ENCODE results near the gene PKN2. TPM values are rescaled to one million over a fixed set of nuclear protein-coding genes. Genes with fewer than 3 reads are reported as not detected.
"Not testable (repeated sequence)": the region's sequence is repeated elsewhere in the genome, so short reads cannot be mapped to it uniquely, and the experiment has no call there.

The PKN2 gene
- total and polyA plus RNA-seq, 5 experiments from 2014 or later: 5.3 to 62.1 (median 8.6) TPM

- ATAC-seq (peak; percentile 50 to 54), DNase-seq (peak; percentile 43 to 75 (median 64))
- H3K4me1 Mint-ChIP-seq: peaks cover 20 to 52% (median 29%) of the 10 kb centered on the region in 4 donors
- no peaks in the 10 kb centered on the region for H3K9me3 Mint-ChIP-seq
- H3K27me3 Mint-ChIP-seq: no peaks in the 10 kb centered on the region
- H3K36me3 Mint-ChIP-seq: peaks cover 0 to 11% (median 0%) of the 10 kb centered on the region in 3 donors
- POLR2A ChIA-PET: interaction anchor here (0.6 to 3.1 kb wide), 13 partner anchors 10 to 1980 kb away, joined by 3 to 35 read pairs (median 7); partner anchors contain the start of genes GTF2B, HS2ST1, LMO4 and SELENOF
- peak overlapping the region; percentile 92 to 99 (median 97) for H3K4me3 Mint-ChIP-seq
- peak overlapping the region; percentile 95 to 99 (median 97) for H3K27ac Mint-ChIP-seq
Measured at GRCh38 chr1:88684482-88685258, 597 bp downstream of the PKN2 start.

GRCh38 chr1:88685259-88685620 is 1.2 kb downstream of the PKN2 start:
- Mint-ChIP-seq H3K4me3 (peak overlapping the region; percentile 92 to 99 (median 97)), H3K36me3 (peaks cover 0 to 13% (median 0%) of the 10 kb centered on the region in 3 donors), H3K27me3 (no peaks in the 10 kb centered on the region), H3K9me3 (no peaks in the 10 kb centered on the region), H3K27ac (peak overlapping the region; percentile 94 to 99 (median 96)), H3K4me1 (peaks cover 19 to 57% (median 33%) of the 10 kb centered on the region in 4 donors)
- POLR2A ChIA-PET: interaction anchor here (1.8 to 3.1 kb wide), 7 partner anchors 11 to 1981 kb away, joined by 7 to 35 read pairs (median 15); partner anchors contain the start of genes GTF2B, HS2ST1, SELENOF and SH3GLB1
- ATAC-seq (no peak), DNase-seq (no peak)

- DNase-seq: no peak
- Mint-ChIP-seq H3K4me1 (peaks cover 16 to 71% (median 64%) of the 10 kb centered on the region in 4 donors), H3K36me3 (peaks cover 0 to 41% (median 11%) of the 10 kb centered on the region in 3 donors), H3K4me3 (peak overlapping the region in 1 of 10 donors; percentile 42), H3K27ac (no peak overlapping the region), H3K27me3 (no peaks in the 10 kb centered on the region), H3K9me3 (no peaks in the 10 kb centered on the region)
- POLR2A ChIA-PET: no interaction called here
- no peak for ATAC-seq
Measured at GRCh38 chr1:88691540-88691939, 7.5 kb downstream of the PKN2 start.

- POLR2A ChIA-PET: no interaction called here
- ATAC-seq (no peak), DNase-seq (no peak)
- no peak overlapping the region for H3K4me3 Mint-ChIP-seq
- peaks cover 25 to 83% (median 58%) of the 10 kb centered on the region in 4 donors for H3K4me1 Mint-ChIP-seq
- peaks cover 0 to 54% (median 17%) of the 10 kb centered on the region in 3 donors for H3K36me3 Mint-ChIP-seq
- no peaks in the 10 kb centered on the region for H3K27me3 Mint-ChIP-seq
- H3K27ac Mint-ChIP-seq: peak overlapping the region in 2 of 10 donors; percentile 1 to 12
- no peaks in the 10 kb centered on the region for H3K9me3 Mint-ChIP-seq
Measured at GRCh38 chr1:88695781-88696180, 11.7 kb downstream of the PKN2 start.

GRCh38 chr1:88697503-88697902 is 13.4 kb downstream of the PKN2 start:
- Mint-ChIP-seq H3K4me1 (peaks cover 25 to 80% (median 60%) of the 10 kb centered on the region in 4 donors), H3K27me3 (no peaks in the 10 kb centered on the region), H3K9me3 (no peaks in the 10 kb centered on the region), H3K36me3 (peaks cover 0 to 45% (median 15%) of the 10 kb centered on the region in 3 donors), H3K27ac (peak overlapping the region in 1 of 10 donors; percentile 21), H3K4me3 (no peak overlapping the region)
- POLR2A ChIA-PET: no interaction called here
- DNase-seq (no peak), ATAC-seq (no peak)

GRCh38 chr1:88698140-88698539 is 14.1 kb downstream of the PKN2 start:
- Mint-ChIP-seq H3K4me3 (no peak overlapping the region), H3K36me3 (peaks cover 0 to 46% (median 13%) of the 10 kb centered on the region in 3 donors), H3K27me3 (no peaks in the 10 kb centered on the region), H3K27ac (peak overlapping the region in 4 of 10 donors; percentile 21 to 75 (median 61)), H3K4me1 (peaks cover 26 to 82% (median 62%) of the 10 kb centered on the region in 4 donors), H3K9me3 (no peaks in the 10 kb centered on the region)
- POLR2A ChIA-PET: no interaction called here
- ATAC-seq: no peak
- no peak for DNase-seq

GRCh38 chr1:88698764-88699163 is 14.7 kb downstream of the PKN2 start:
- ATAC-seq (no peak), DNase-seq (no peak)
- Mint-ChIP-seq H3K36me3 (peaks cover 0 to 40% (median 9%) of the 10 kb centered on the region in 3 donors), H3K27ac (peak overlapping the region in 4 of 10 donors; percentile 15 to 55 (median 37)), H3K4me3 (peak overlapping the region in 1 of 10 donors; percentile 6), H3K9me3 (no peaks in the 10 kb centered on the region), H3K27me3 (no peaks in the 10 kb centered on the region), H3K4me1 (peaks cover 26 to 80% (median 58%) of the 10 kb centered on the region in 4 donors)
- POLR2A ChIA-PET: no interaction called here

GRCh38 chr1:88700425-88701013 is 16.4 kb downstream of the PKN2 start:
- no peak for ATAC-seq
- H3K4me3 Mint-ChIP-seq: peak overlapping the region in 1 of 10 donors; percentile 4
- H3K27me3 Mint-ChIP-seq: no peaks in the 10 kb centered on the region
- H3K27ac Mint-ChIP-seq: peak overlapping the region in 2 of 10 donors; percentile 10 to 29
- H3K9me3 Mint-ChIP-seq: no peaks in the 10 kb centered on the region
- DNase-seq: no peak
- peaks cover 23 to 70% (median 52%) of the 10 kb centered on the region in 4 donors for H3K4me1 Mint-ChIP-seq
- peaks cover 4 to 32% (median 13%) of the 10 kb centered on the region in 3 donors for H3K36me3 Mint-ChIP-seq
- POLR2A ChIA-PET: no interaction called here

GRCh38 chr1:88701275-88701674 is 17.2 kb downstream of the PKN2 start:
- POLR2A ChIA-PET: no interaction called here
- ATAC-seq (no peak), DNase-seq (no peak)
- H3K9me3 Mint-ChIP-seq: no peaks in the 10 kb centered on the region
- peak overlapping the region in 1 of 10 donors; percentile 49 for H3K27ac Mint-ChIP-seq
- H3K4me3 Mint-ChIP-seq: peak overlapping the region in 1 of 10 donors; percentile 40
- peaks cover 4 to 36% (median 21%) of the 10 kb centered on the region in 3 donors for H3K36me3 Mint-ChIP-seq
- no peaks in the 10 kb centered on the region for H3K27me3 Mint-ChIP-seq
- H3K4me1 Mint-ChIP-seq: peaks cover 17 to 64% (median 45%) of the 10 kb centered on the region in 4 donors

GRCh38 chr1:88701793-88702192 is 17.7 kb downstream of the PKN2 start:
- H3K9me3 Mint-ChIP-seq, H3K27me3 Mint-ChIP-seq, DNase-seq, POLR2A ChIA-PET, ATAC-seq: not testable (repeated sequence)
- Mint-ChIP-seq H3K4me3 (peak overlapping the region in 2 of 10 donors; percentile 20 to 40), H3K36me3 (peaks cover 4 to 37% (median 24%) of the 10 kb centered on the region in 3 donors), H3K27ac (peak overlapping the region in 1 of 10 donors; percentile 49), H3K4me1 (peaks cover 15 to 65% (median 42%) of the 10 kb centered on the region in 4 donors)

- Mint-ChIP-seq H3K36me3 (peaks cover 9 to 37% (median 31%) of the 10 kb centered on the region in 3 donors), H3K27ac (no peak overlapping the region), H3K4me1 (peaks cover 7 to 29% (median 17%) of the 10 kb centered on the region in 4 donors), H3K9me3 (peaks cover 0 to 2% (median 0%) of the 10 kb centered on the region in 9 donors), H3K27me3 (no peaks in the 10 kb centered on the region), H3K4me3 (no peak overlapping the region)
- ATAC-seq (no peak), DNase-seq (no peak)
- POLR2A ChIA-PET: no interaction called here
Measured at GRCh38 chr1:88708011-88708410, 23.9 kb downstream of the PKN2 start.

- Mint-ChIP-seq H3K4me1 (peaks cover 28 to 48% (median 45%) of the 10 kb centered on the region in 4 donors), H3K36me3 (peaks cover 11 to 52% (median 41%) of the 10 kb centered on the region in 3 donors), H3K9me3 (peaks cover 0 to 36% (median 10%) of the 10 kb centered on the region in 9 donors)
- ATAC-seq, H3K27me3 Mint-ChIP-seq, POLR2A ChIA-PET, H3K4me3 Mint-ChIP-seq, H3K27ac Mint-ChIP-seq, DNase-seq: not testable (repeated sequence)
Measured at GRCh38 chr1:88712907-88713306, 28.8 kb downstream of the PKN2 start.

Data from naive thymus-derived CD8-positive, alpha-beta T cell (primary cell).